GM19238 (cell line): ENCODE results near the gene PLCH2.
"Not testable (repeated sequence)": the region's sequence is repeated elsewhere in the genome, so short reads cannot be mapped to it uniquely, and the experiment has no call there.

Experiments
- DNase-seq: peaks from one replicate; pipeline ENCODE4 v3.0.0; 2011; ENCODE audit warnings: low spot score; ENCODE audit not compliant: insufficient read length

The PLCH2 gene

DNA sequence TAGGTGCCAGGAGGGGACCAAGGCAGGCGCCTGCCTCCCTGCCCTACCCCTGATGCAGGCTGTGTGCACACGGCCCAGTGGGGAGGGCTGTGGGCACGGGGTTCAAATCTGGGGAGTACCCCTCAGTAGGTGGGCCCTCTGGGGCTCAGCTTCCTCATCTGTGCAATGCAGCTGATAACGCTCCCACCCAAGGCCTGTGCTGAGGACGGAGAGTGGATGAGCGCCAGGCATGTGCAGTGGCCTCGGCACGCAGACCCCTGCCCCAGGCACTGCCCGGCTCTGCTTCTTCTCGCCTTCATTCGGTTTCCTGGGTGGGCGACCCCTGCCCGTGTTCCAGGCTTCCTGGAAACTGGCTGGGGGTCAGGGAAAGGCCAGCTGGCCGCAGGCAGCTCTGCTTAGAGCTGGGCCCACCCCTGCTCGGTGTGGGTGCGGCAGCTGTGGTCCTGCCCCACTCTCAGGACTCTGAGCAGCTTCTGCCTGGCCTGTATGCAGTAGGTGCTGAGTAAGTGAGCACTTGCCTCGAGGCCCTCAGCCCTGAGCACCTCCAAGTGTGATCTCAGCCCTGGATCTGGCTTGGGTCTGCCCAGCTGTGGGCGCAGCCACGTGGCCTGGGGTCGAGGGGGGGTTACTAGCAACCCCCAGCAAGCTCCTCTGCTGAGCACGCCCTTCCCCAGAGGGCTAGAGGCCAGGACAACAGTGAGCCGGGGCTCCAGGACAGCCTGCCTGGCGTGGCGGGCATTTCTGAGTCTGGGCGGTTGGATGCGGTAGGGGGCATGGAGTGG is 68.2 kb downstream of the PLCH2 start:
- no peak for DNase-seq

DNA sequence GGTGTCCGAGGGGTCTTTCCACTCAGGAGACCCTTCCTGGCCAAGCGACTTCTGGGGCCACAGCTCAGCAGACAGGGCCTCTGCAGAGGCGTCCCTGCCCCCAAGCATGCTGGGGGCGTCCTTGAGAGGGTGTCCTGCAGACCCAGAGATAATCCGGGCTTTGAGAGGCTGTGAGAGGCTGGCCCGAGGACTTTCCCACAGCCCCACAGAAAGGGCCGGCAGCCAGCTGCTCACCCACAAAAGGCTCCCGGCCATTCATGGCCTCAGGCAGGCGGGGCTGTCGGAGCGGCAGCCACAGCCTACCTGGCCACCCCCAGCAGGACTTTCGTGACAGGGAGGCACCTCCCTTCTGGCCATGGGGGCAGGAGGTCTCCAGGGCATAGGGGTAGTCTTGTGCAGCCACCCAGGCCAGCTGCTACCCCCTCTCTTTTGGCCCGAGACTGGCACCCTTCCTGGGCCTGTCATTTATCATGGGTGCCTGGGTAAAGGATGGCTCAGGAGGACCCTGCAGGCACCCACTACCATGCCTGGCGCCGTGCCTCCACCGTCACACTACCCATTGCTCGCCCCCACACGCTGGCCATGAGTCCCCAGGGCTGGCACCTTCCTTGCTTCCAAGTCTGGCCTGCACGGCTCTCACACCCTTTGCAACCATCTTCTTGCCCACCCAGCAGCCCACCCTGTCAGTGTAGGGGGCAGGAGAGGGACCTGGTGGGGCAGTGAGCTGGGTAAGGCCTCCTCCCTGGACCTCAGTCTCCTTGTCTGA is 69.0 kb downstream of the PLCH2 start:
- DNase-seq = no peak

DNA sequence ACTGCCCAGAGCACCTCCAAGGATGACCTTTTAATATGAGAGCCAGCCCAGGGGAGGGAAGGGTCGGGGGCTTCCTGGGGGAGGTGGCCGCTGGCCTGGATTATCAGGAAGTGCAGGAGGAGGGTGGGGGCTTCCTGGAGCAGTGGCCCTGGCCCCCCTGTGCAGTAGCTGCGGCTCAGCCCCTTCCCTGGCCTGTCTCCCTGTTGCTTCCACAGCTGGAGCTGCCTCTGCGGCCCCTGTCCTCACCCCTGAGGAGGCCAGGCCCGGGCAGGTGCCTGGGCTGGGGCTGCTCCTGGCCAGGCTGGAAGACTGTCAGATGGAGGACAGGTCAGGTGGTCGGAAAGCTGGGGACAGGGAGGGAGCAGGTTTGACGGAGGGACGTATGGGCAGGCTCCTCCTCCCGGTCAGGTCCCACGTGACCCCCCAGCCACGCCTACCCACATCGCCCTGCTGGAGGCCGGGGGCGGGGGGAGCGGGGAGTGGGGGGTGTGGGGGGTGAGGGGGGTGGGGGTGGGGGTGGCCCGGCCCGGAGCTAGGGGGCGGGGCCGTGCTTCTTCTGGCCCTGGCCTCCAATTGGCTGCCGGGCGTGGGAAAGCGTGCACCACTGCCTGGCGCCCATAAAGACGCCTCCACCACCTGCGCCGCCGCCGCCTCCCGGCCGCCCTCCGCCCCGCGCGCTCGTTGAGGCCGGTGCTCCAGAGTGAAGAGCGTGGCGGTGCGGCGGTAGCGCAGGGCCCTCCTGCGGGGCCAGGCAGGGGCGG is 69.8 kb downstream of the PLCH2 start:
- peak; percentile 97 for DNase-seq

DNA sequence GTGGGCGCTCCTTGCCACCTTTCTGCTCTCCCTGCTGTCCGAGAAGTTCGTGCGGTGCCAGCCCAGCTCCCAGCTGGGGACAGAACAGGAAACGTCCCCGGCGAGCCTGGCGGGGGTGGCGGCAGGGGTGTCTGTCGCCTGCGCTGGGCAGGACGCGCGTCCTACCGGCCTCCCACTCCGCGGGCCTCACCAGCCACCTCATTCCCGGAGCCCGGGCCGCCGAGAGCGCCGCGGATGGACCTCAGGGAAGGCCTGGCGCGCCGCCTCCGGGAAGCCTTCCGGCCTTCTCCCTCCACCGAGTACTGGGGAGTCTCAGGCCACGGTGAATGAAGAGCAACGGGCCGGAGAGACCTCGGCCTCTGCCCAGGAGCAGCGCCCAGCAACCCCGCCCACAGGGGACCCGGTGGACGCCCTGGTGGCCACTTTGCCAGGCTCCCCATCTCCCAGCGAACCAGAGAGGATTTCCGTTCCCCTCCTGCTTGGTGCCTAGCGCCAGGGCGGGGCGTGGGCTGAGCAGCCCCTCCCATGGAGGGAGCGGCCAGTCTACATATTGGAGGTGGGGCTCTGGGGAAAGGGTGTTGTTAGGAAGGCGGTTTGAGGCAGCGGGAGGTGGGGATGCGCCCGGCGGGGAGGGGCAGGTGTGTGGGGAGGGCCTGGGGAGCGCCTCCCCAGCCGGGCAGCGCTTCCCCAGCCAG is 70.6 kb downstream of the PLCH2 start:
- peak; percentile 89 for DNase-seq

DNA sequence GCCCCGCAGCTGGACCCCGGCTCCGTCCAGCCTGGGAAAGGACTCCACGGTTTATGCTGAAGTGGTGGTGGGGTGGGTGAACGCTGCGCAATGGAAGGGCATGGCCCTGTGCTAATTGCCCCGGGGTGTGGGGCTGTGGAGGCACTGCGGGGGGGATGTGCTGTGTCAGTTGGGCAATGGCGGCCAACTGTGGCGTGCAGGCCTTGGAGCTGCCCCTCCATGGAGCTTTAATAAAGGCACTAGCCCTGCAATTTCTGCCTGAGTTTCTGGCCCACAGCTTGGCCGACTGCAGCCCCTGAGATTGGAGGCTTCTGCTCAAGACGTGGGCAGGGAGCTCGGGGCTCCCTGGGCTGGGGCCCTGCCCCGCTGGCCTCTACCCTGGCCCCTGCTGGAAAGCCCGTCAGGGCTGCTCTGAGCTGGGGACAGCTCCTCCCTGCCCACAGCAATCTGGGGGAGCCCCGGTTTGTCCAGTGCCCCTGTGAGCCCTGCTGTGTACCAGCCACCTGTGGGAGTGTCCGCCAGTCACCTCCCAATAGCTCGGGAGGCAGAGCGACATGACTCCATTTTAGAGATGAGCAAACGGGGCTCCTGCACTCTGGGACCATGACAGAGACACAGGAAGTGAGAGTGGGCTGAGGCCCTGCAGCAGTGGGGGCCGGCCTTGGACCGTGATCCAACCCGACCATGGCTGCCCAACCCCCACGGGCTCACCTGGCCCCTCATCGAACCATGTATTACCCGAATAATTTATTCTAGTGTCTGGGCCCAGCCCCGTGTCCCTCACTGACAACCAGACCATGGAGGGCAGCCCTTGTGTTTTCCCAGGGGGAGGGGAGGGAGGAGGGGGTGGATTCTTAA is 71.3 kb downstream of the PLCH2 start:
- peak; percentile 66 for DNase-seq

DNA sequence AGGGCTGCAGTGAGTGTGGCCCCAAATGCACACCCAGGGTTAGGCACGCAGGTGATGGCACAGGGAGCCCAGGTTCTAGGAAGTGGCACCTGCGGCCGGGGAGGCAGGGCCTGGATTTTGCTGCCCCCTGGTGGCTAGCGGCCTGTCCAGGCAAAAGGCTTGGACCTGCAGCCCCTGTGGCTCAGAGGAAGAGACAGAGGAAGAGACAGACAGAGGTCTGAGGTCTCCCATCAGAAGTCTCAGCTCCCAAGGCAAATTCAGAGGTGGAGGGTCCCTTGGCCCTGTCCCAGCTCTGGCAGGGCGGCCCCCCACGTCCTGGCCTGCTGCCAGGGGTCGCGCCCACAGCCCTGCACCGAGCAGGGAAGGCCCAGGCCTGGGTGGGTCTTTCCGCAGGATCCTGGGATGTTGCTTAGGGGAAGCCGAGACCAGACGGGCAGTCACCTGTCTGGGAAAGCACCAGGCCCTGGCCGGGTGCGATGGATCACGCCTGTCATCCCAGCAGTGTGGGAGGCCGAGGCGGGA is 72.0 kb downstream of the PLCH2 start:
- peak; percentile 81 for DNase-seq

DNA sequence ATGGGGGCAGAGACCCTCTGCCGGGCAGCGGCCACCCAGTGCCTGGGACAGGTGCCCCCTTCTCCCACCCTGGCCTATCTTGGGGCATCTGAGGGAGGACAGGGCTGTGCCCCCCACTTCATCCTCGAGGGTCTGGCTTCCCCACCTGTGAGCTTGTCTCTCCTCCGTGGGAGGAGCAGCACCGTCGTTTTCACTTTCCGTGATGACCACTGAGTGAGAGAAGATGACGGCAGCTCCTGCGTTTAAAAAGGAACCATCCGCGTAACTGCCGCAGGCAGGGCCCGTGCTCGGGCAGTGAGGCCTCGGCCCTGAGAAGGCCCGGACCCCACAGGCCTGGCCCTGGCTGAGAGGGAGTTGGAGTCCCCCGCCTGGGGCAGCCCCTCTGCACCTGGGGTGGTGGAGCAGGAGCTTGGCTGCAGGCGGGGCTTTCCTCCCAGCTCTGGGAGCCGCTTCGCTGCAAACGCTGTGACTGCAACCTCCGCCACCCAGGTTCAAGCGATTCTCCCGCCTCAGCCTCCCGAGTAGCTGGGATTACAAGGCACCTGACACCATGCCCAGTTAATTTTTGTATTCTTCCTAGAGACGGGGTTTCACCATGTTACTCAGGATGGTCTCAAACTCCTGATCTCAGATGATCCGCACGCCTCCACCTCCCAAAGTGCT is 73.4 kb downstream of the PLCH2 start:
- DNase-seq = not testable (repeated sequence)

- DNase-seq = not testable (repeated sequence)
These were observed 74.3 kb downstream of the PLCH2 start for GRCh38 chr1:2550309-2550861.

DNA sequence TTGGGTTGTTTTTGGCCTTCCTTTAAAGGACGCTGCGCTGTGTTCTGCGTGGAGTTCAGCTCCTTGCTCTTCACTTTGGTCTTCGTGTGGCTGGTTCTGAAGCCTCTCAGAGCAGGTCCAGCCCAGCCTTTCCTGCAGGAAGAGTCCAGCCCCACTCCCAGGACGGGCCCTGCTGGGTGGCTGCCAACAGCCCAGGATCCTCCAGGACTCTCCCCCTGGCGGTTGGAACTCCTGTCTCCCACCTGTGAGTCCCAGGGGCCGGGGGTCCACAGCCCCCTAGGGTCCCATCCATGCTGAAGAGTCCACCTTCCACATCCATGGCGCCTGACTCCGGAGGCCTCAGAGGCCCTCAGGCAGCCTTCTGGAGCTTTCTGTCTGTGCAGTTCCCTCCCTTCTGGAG is 75.5 kb downstream of the PLCH2 start:
- DNase-seq = not testable (repeated sequence)

DNA sequence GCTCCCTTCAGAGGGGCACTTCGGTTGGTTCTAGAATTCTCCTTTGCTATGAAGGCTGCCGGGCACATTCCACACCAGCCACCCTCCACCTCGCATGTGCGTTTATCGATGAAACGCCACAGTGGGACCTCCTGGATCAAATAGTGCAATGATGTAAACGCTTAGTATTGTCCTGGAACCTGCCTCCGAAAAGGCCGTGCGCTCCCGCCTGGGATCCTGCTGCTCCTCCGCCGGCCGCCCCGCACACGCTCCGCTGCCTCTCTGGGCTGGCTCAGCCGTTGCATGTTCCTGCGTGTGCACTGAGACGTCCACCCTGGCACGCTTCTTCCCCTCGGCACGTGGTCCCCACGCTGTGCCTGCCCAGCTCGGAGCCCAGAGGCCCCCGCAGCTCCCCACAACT is 76.1 kb downstream of the PLCH2 start:
- no peak for DNase-seq

DNA sequence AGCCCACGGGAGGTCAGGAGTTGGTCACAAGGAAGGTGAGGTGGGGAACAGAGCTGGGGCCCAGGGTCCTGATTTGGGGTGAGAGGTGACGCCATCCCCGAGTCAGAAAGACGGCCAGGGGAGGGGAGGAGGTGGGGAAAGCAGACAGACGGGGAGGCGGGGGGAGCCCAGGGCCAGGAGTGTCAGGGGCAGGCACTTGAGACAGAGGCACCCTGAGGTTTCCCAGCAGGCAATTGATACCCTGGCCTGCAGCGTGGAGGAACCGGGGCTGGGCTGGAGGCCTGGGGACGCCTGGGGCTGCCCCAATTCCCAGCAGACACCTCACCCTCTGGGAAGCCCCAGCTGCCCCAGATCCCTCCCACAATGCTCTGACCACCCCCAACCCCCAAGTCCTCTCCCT is 77.0 kb downstream of the PLCH2 start:
- not testable (repeated sequence) for DNase-seq

DNA sequence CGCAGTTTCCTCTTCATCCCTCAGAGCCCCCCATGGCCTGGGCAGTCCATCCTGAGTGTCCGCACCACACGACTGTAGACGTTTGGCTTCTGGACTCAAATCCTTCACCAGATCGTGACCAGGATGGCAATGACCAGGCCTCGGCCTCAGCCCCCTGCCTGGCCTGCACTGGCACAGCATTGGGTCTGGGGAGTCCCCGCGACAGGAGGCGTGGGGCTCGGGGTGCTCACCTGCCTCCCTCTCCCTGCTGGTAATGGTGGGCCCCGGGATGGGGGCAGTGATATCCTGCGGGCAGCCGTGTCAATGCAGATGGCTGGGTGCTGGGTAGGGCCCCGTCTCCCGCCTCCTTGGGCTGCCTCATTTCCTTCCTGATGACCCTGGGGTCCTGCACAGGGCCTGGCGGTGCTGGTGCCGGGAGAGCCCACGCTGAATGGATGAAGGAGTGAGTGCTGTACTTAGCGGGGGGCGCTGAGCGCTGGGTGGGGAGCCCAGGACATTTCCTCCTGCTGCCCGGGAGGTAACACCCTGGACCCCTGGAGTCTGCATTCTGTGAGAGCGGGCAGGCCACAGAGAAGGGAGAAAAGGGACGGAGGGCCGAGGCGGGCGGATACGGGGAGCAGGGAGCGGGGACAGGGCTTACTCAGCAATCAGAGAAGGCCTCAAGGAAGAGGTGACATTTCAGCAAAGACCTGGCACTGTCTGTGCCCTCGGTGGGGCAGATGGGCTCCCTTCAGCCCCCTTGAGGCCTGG is 78.0 kb downstream of the PLCH2 start:
- DNase-seq = no peak

DNA sequence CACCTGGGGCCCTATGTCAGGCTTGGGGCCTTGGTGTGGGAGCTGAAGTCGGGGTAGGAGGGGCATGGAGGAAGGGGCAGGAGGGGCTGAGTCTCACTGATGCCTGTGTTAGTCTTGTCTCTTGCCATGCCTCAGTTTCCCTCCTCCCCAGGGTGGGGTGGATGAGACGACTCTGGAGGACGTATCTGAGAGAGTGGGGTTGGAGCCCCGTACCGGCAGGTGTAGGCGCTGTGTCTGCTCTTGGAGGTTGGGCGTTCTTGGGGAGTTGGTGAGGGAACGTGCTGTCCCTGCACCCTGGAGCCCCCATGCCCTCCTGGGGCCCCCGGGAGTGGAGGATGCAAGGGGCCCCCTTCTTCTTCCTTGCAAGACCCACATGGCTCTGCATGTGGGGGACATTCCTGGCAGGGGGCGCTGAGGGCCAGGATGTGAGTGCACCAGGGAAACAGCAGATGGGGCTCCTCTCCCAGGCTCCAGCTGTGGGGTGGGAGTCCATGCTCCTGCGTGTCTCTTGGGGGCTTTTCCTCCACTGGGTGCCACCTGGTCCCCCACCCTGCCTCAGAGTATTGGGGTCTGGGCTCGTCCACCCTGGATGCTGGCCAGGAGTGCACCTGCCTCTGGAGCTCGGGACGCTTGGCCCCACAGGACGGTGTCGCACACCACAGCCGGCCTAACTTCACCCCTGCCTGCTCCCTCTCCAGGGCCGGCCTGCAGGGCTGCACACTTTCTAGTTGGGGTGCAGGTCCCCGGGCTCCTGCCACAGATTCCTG is 78.7 kb downstream of the PLCH2 start:
- no peak for DNase-seq
